Mesendoderm (in vitro differentiated cells): ENCODE results near the gene XRRA1.

Experiments
- DNase-seq: peaks from one replicate; pipeline ENCODE4 v3.0.0; 2013
- H2AK5ac ChIP-seq: 2 replicates; pipeline ENCODE4 v1.6.1; 2013; ENCODE audit warnings: low read length, inconsistent platforms
- H2BK120ac ChIP-seq: 2 replicates; pipeline ENCODE4 v1.6.1; 2013; ENCODE audit warnings: low read depth, mild to moderate bottlenecking, low read length, moderate library complexity, mixed read lengths
- H2BK15ac ChIP-seq: replicated peaks from 2 replicates; pipeline ENCODE4 v1.6.1; 2013; ENCODE audit warnings: low read depth, mild to moderate bottlenecking, moderate library complexity
- H2BK5ac ChIP-seq: 2 replicates; pipeline ENCODE4 v1.6.1; 2013; ENCODE audit warnings: low read length, inconsistent platforms
- H3K18ac ChIP-seq: 2 replicates; pipeline ENCODE4 v1.6.1; 2013; ENCODE audit warnings: mild to moderate bottlenecking, low read length, mixed read lengths
- H3K23ac ChIP-seq: one replicate; pipeline ENCODE4 v1.6.1; 2013; ENCODE audit warnings: low read length
- H3K27ac ChIP-seq: 2 replicates; pipeline ENCODE4 v1.5.1; 2013; ENCODE audit warnings: low read depth, mild to moderate bottlenecking, inconsistent platforms, low read length, moderate library complexity
- H3K27me3 ChIP-seq: 2 replicates; pipeline ENCODE4 v1.6.1; 2013; ENCODE audit warnings: low read length, control low read depth, mild to moderate bottlenecking, inconsistent platforms; ENCODE audit not compliant: insufficient read depth, poor library complexity
- H3K36me3 ChIP-seq: 2 replicates; pipeline ENCODE4 v1.6.1; 2013; ENCODE audit warnings: low read length, inconsistent platforms; ENCODE audit not compliant: control insufficient read depth, insufficient read depth
- H3K4ac ChIP-seq: one replicate; pipeline ENCODE4 v1.6.1; 2013; ENCODE audit warnings: low read depth, mild to moderate bottlenecking, low read length, moderate library complexity
- H3K4me1 ChIP-seq: 2 replicates; pipeline ENCODE4 v1.6.1; 2013; ENCODE audit warnings: low read depth, low read length, inconsistent platforms; ENCODE audit not compliant: control insufficient read depth
- H3K4me2 ChIP-seq: 2 replicates; pipeline ENCODE4 v1.6.1; 2013; ENCODE audit warnings: low read length
- H3K4me3 ChIP-seq: 2 replicates; pipeline ENCODE4 v1.5.1; 2013; ENCODE audit warnings: mild to moderate bottlenecking, low read length
- H3K56ac ChIP-seq: one replicate; pipeline ENCODE4 v1.6.1; 2013; ENCODE audit warnings: low read length
- H3K79me1 ChIP-seq: 2 replicates; pipeline ENCODE4 v1.6.1; 2013; ENCODE audit warnings: low read length, inconsistent platforms
- H3K79me2 ChIP-seq: 2 replicates; pipeline ENCODE4 v1.6.1; 2013; ENCODE audit warnings: mild to moderate bottlenecking, low read length; ENCODE audit not compliant: control insufficient read depth, insufficient read depth
- H3K9ac ChIP-seq: 2 replicates; pipeline ENCODE4 v1.6.1; 2013; ENCODE audit warnings: low read length, inconsistent platforms
- H4K5ac ChIP-seq: one replicate; pipeline ENCODE4 v1.6.1; 2013; ENCODE audit warnings: low read length
- H4K8ac ChIP-seq: one replicate; pipeline ENCODE4 v1.6.1; 2013; ENCODE audit warnings: low read depth, mild to moderate bottlenecking, control low read depth, low read length, moderate library complexity
- WGBS: extraction: QIAGEN DNeasy Blood & Tissue Kit; methylation state at CpG from one replicate; pipeline ENCODE4 v1.1.7; 2013; ENCODE audit warnings: low lambda C conversion rate, missing lambda C conversion rate; ENCODE audit not compliant: insufficient coverage; ENCODE audit errors: extremely low coverage; 5-methylcytosine and 5-hydroxymethylcytosine counted together

XRRA1 gene

DNA sequence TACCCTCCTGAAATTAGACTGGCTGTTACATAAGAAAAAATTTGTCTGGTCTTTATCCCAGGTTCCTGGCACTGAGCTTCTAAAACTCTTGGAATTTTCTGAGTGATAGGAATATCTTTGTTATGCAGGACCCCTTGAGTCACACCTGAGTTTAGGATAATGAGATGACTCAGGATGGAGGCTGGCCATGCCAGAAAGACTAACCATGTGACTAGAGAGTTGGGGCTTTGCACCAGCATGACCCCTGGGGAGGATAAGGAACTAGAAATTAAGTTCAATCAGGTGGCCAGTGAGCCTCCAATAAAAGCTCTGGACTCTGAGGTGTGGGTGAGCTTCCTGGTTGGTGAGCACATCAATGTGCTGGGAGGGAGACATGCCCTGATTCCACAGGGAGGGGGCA is 88.1 kb downstream of the XRRA1 start:
- H3K4me2 ChIP-seq = no peak overlapping the region
- H3K23ac ChIP-seq = no peak overlapping the region
- no peaks in the 10 kb centered on the region for H3K4me1 ChIP-seq
- H3K36me3 ChIP-seq = peaks cover 4% of the 10 kb centered on the region
- H4K8ac ChIP-seq = no peak overlapping the region
- H2BK15ac ChIP-seq = no peak overlapping the region
- H3K79me2 ChIP-seq = no peaks in the 10 kb centered on the region
- H2AK5ac ChIP-seq = no peak overlapping the region
- no peak overlapping the region for H3K56ac ChIP-seq
- no peaks in the 10 kb centered on the region for H3K79me1 ChIP-seq
- no peak overlapping the region for H3K18ac ChIP-seq
- no peak overlapping the region for H2BK5ac ChIP-seq
- no peaks in the 10 kb centered on the region for H3K27me3 ChIP-seq
- no peak overlapping the region for H4K5ac ChIP-seq
- H3K4me3 ChIP-seq = no peak overlapping the region
- no peak overlapping the region for H3K4ac ChIP-seq
- peak; percentile 13 for DNase-seq
- no peak overlapping the region for H3K9ac ChIP-seq
- no peak overlapping the region for H3K27ac ChIP-seq
- H2BK120ac ChIP-seq = no peak overlapping the region

DNA sequence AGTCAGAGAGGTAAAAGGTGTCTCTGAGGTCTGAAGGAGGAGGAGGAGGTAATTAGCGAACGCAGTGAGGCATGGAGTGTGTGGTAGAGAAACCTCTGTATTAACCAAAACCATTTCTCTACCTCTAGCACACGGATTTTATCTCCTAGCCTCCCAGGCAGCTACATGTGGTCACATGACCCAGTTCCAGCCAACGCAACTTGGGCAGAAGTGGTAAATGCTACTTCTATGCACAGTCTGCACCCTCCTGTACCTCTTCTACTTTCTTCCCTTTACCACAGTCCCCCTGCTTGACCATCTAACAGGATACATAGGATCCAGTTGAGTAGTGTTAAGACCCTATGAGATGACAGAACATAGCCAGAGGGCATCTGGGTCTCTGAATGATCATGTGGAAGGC is 95.7 kb downstream of the XRRA1 start:
- WGBS = no CpG with 5 or more reads among the region's 4 CpGs
- H4K8ac ChIP-seq = no peak overlapping the region

GRCh38 chr11:74849525-74850391 is 99.1 kb downstream of the XRRA1 start:
- Histone ChIP-seq H3K4me1 (peaks cover 6% of the 10 kb centered on the region), H3K9ac (no peak overlapping the region), H3K79me1 (no peaks in the 10 kb centered on the region), H2AK5ac (no peak overlapping the region), H3K36me3 (peaks cover 1% of the 10 kb centered on the region), H3K79me2 (no peaks in the 10 kb centered on the region), H3K56ac (peak overlapping the region; percentile 28), H3K4me3 (no peak overlapping the region), H3K18ac (no peak overlapping the region), H4K5ac (no peak overlapping the region), H3K27me3 (no peaks in the 10 kb centered on the region), H3K23ac (no peak overlapping the region), H3K27ac (peak overlapping the region; percentile 38), H3K4me2 (no peak overlapping the region), H4K8ac (no peak overlapping the region), H2BK120ac (no peak overlapping the region), H2BK15ac (no peak overlapping the region), H3K4ac (no peak overlapping the region), H2BK5ac (no peak overlapping the region)
- DNase-seq = peak; percentile 92
- no CpG with 5 or more reads among the region's 7 CpGs for WGBS

More for the DNA sequence above, 95.7 kb downstream of the XRRA1 start:
- Histone ChIP-seq H2AK5ac (no peak overlapping the region), H2BK5ac (no peak overlapping the region), H3K23ac (no peak overlapping the region), H3K4me1 (peaks cover 6% of the 10 kb centered on the region), H2BK15ac (no peak overlapping the region), H2BK120ac (no peak overlapping the region), H3K27ac (no peak overlapping the region), H3K27me3 (no peaks in the 10 kb centered on the region), H3K4me3 (no peak overlapping the region), H3K4ac (no peak overlapping the region), H4K5ac (no peak overlapping the region), H3K79me2 (no peaks in the 10 kb centered on the region), H3K36me3 (peaks cover 1% of the 10 kb centered on the region), H3K9ac (no peak overlapping the region), H3K79me1 (no peaks in the 10 kb centered on the region), H3K56ac (no peak overlapping the region), H3K18ac (no peak overlapping the region), H3K4me2 (no peak overlapping the region)
- no peak for DNase-seq

- no peak overlapping the region for H3K56ac ChIP-seq
- no CpG with 5 or more reads among the region's 6 CpGs for WGBS
- no peaks in the 10 kb centered on the region for H3K79me1 ChIP-seq
- H3K23ac ChIP-seq = no peak overlapping the region
- no peaks in the 10 kb centered on the region for H3K79me2 ChIP-seq
- no peak overlapping the region for H2BK15ac ChIP-seq
- H2BK5ac ChIP-seq = no peak overlapping the region
- no peak overlapping the region for H4K8ac ChIP-seq
- H3K4me3 ChIP-seq = no peak overlapping the region
- peaks cover 4% of the 10 kb centered on the region for H3K36me3 ChIP-seq
- H3K27ac ChIP-seq = no peak overlapping the region
- no peak overlapping the region for H3K9ac ChIP-seq
- peaks cover 6% of the 10 kb centered on the region for H3K4me1 ChIP-seq
- no peak overlapping the region for H2AK5ac ChIP-seq
- H3K18ac ChIP-seq = no peak overlapping the region
- no peaks in the 10 kb centered on the region for H3K27me3 ChIP-seq
- H3K4me2 ChIP-seq = no peak overlapping the region
- DNase-seq = no peak
- H3K4ac ChIP-seq = no peak overlapping the region
- H2BK120ac ChIP-seq = no peak overlapping the region
- H4K5ac ChIP-seq = no peak overlapping the region
Measured at GRCh38 chr11:74847895-74848294, 101.0 kb downstream of the XRRA1 start.

- WGBS = no CpG with 5 or more reads among the region's 1 CpG
- Histone ChIP-seq H2BK15ac (no peak overlapping the region), H3K4ac (no peak overlapping the region), H3K79me2 (no peaks in the 10 kb centered on the region), H2BK5ac (no peak overlapping the region), H4K8ac (no peak overlapping the region), H3K36me3 (peaks cover 4% of the 10 kb centered on the region), H3K56ac (no peak overlapping the region), H3K27me3 (no peaks in the 10 kb centered on the region), H2BK120ac (no peak overlapping the region), H3K18ac (no peak overlapping the region), H3K4me1 (peaks cover 6% of the 10 kb centered on the region), H3K9ac (no peak overlapping the region), H2AK5ac (no peak overlapping the region), H3K79me1 (no peaks in the 10 kb centered on the region), H3K4me2 (no peak overlapping the region), H3K27ac (no peak overlapping the region), H3K4me3 (no peak overlapping the region), H4K5ac (no peak overlapping the region), H3K23ac (no peak overlapping the region)
- no peak for DNase-seq
Measured at GRCh38 chr11:74847395-74847794, 101.5 kb downstream of the XRRA1 start.

- Histone ChIP-seq H2BK15ac (no peak overlapping the region), H3K4me3 (no peak overlapping the region), H4K5ac (no peak overlapping the region), H2AK5ac (no peak overlapping the region), H2BK5ac (no peak overlapping the region), H3K79me2 (no peaks in the 10 kb centered on the region), H3K79me1 (no peaks in the 10 kb centered on the region), H3K27me3 (no peaks in the 10 kb centered on the region), H3K4me1 (peaks cover 6% of the 10 kb centered on the region), H3K23ac (no peak overlapping the region), H4K8ac (no peak overlapping the region), H3K4ac (no peak overlapping the region), H3K36me3 (peaks cover 3% of the 10 kb centered on the region), H3K56ac (no peak overlapping the region), H3K9ac (no peak overlapping the region), H3K4me2 (no peak overlapping the region), H3K27ac (no peak overlapping the region), H2BK120ac (no peak overlapping the region), H3K18ac (no peak overlapping the region)
- no peak for DNase-seq
- WGBS = no CpG with 5 or more reads among the region's 2 CpGs
Measured at GRCh38 chr11:74846770-74847169, 102.1 kb downstream of the XRRA1 start.
